ENCODE measurements around the gene CIDEB.

- TF ChIP-seq GABPA (IDR thresholded peaks at IDR 0.05; ENCODE audit: low read depth) (no peak), CTCF (IDR thresholded peaks at IDR 0.05; ENCODE audit: insufficient read depth, low read length) (no peak), POLR2AphosphoS5 (IDR thresholded peaks at IDR 0.05; ENCODE audit: low read depth) (no peak), REST (IDR thresholded peaks at IDR 0.05; ENCODE audit: insufficient replicate concordance, low read depth) (no peak), SPI1 (IDR thresholded peaks at IDR 0.05; ENCODE audit: borderline replicate concordance, low read depth) (peak; percentile 85)
These were observed 21.4 kb upstream of the CIDEB start for GRCh38 chr14:24329073-24329663.
